OCI-LY1 (cell line): ENCODE results near the gene FGF2.

Experiments used
- H2AFZ ChIP-seq: fragments of 200-600 bp; sonication (generic), shearing (Covaris generic); 2 replicates; pipeline ENCODE4 v1.6.0; 2014; ENCODE audit warnings: antibody characterized with exemption, mild to moderate bottlenecking, low read length
- H3F3A ChIP-seq: fragments of 200-600 bp; sonication (generic), shearing (Covaris generic); 2 replicates; pipeline ENCODE4 v1.6.0; 2014; ENCODE audit warnings: mild to moderate bottlenecking, antibody characterized with exemption, low read length, moderate library complexity; ENCODE audit not compliant: insufficient read depth
- H3K27ac ChIP-seq: fragments of 200-600 bp; sonication (generic); 2 replicates; pipeline ENCODE4 v1.5.1; 2014; ENCODE audit warnings: low read length, mixed run types, mild to moderate bottlenecking, low read depth; ENCODE audit not compliant: poor library complexity, severe bottlenecking
- H3K27me3 ChIP-seq: fragments of 200-600 bp; sonication (generic); 2 replicates; pipeline ENCODE4 v1.6.0; 2014; ENCODE audit warnings: antibody characterized with exemption, mild to moderate bottlenecking, low read length, moderate library complexity; ENCODE audit not compliant: insufficient read depth
- H3K36me3 ChIP-seq: fragments of 200-600 bp; sonication (generic); 2 replicates; pipeline ENCODE4 v1.6.1; 2014; ENCODE audit warnings: mild to moderate bottlenecking, antibody characterized with exemption, low read length, moderate library complexity, mixed read lengths; ENCODE audit not compliant: insufficient read depth
- H3K4me1 ChIP-seq: fragments of 200-600 bp; sonication (generic); 2 replicates; pipeline ENCODE4 v1.5.1; 2014; ENCODE audit warnings: mild to moderate bottlenecking, low read length, moderate library complexity; ENCODE audit not compliant: insufficient read depth, severe bottlenecking
- H3K4me2 ChIP-seq: fragments of 200-600 bp; sonication (generic), shearing (Covaris generic); 2 replicates; pipeline ENCODE4 v1.6.1; 2014; ENCODE audit warnings: low read length
- H3K4me3 ChIP-seq: fragments of 200-600 bp; sonication (generic); 2 replicates; pipeline ENCODE4 v1.5.1; 2014; ENCODE audit warnings: low read length, low read depth, mild to moderate bottlenecking, mixed read lengths; ENCODE audit not compliant: poor library complexity, severe bottlenecking
- H3K79me2 ChIP-seq: fragments of 200-600 bp; shearing (Covaris generic); 2 replicates; pipeline ENCODE4 v1.6.1; 2016; ENCODE audit warnings: mixed run types, low read length, mixed read lengths; ENCODE audit not compliant: insufficient read depth
- H3K9ac ChIP-seq: fragments of 200-600 bp; sonication (generic), shearing (Covaris generic); 2 replicates; pipeline ENCODE4 v1.6.1; 2014; ENCODE audit warnings: mild to moderate bottlenecking, low read length, mixed read lengths
- H3K9me2 ChIP-seq: fragments of 200-600 bp; sonication (generic), shearing (Covaris generic); 2 replicates; pipeline ENCODE4 v1.6.1; 2014; ENCODE audit warnings: low read depth, mild to moderate bottlenecking, low read length, mixed read lengths
- H3K9me3 ChIP-seq: fragments of 200-600 bp; shearing (Covaris generic); 2 replicates; pipeline ENCODE4 v1.6.1; 2014; ENCODE audit warnings: low read length, mixed read lengths
- H4K20me1 ChIP-seq: fragments of 200-600 bp; sonication (generic), shearing (Covaris generic); 2 replicates; pipeline ENCODE4 v1.6.0; 2016; ENCODE audit warnings: mild to moderate bottlenecking, low read length; ENCODE audit not compliant: insufficient read depth
- CTCF ChIP-seq: fragments of 200-600 bp; sonication (generic), shearing (Covaris generic); IDR thresholded peaks from 2 replicates; pipeline ENCODE4 v1.5.1; 2017; ENCODE audit warnings: mild to moderate bottlenecking, antibody characterized with exemption, low read length, moderate library complexity, mixed read lengths
- EZH2 ChIP-seq: fragments of 200-600 bp; sonication (generic), shearing (Covaris generic); IDR thresholded peaks from 2 replicates; pipeline ENCODE4 v1.8.0; 2017; ENCODE audit warnings: borderline replicate concordance, mixed run types, mild to moderate bottlenecking, antibody characterized with exemption, low read length, moderate library complexity, mixed read lengths

Gene FGF2

GRCh38 chr4:122914292-122914904 lies 87.8 kb downstream of the FGF2 start:
- no peak overlapping the region for H3K4me3 ChIP-seq
- no peaks in the 10 kb centered on the region for H3K79me2 ChIP-seq
- peak; percentile 38; the same call in 1 of the 2 replicates for TF ChIP-seq CTCF
- TF ChIP-seq EZH2: no peak
- no peak overlapping the region for H2AFZ ChIP-seq
- no peak overlapping the region for H3K27ac ChIP-seq
- H3K4me1 ChIP-seq: no peaks in the 10 kb centered on the region
- H3F3A ChIP-seq: no peaks in the 10 kb centered on the region
- H3K4me2 ChIP-seq: no peak overlapping the region
- H3K9ac ChIP-seq: no peak overlapping the region
- H3K36me3 ChIP-seq: no peaks in the 10 kb centered on the region
- no peaks in the 10 kb centered on the region for H3K9me2 ChIP-seq
- no peaks in the 10 kb centered on the region for H4K20me1 ChIP-seq
- no peaks in the 10 kb centered on the region for H3K9me3 ChIP-seq
- H3K27me3 ChIP-seq: no peaks in the 10 kb centered on the region

- Histone ChIP-seq H3K27me3 (no peaks in the 10 kb centered on the region), H3K9me2 (no peaks in the 10 kb centered on the region), H3K9ac (no peak overlapping the region), H3K4me1 (no peaks in the 10 kb centered on the region), H3K36me3 (no peaks in the 10 kb centered on the region), H3K9me3 (no peaks in the 10 kb centered on the region), H2AFZ (no peak overlapping the region), H4K20me1 (no peaks in the 10 kb centered on the region), H3K27ac (no peak overlapping the region), H3K4me3 (no peak overlapping the region), H3K4me2 (no peak overlapping the region), H3K79me2 (no peaks in the 10 kb centered on the region), H3F3A (no peaks in the 10 kb centered on the region)
- TF ChIP-seq EZH2 (no peak), CTCF (no peak)
Measured at GRCh38 chr4:122914938-122915337, 88.3 kb downstream of the FGF2 start.

GRCh38 chr4:122917731-122918130 lies 91.1 kb downstream of the FGF2 start:
- no peak overlapping the region for H2AFZ ChIP-seq
- H3K4me3 ChIP-seq: no peak overlapping the region
- TF ChIP-seq EZH2: no peak
- TF ChIP-seq CTCF: no peak
- H3F3A ChIP-seq: no peaks in the 10 kb centered on the region
- H3K36me3 ChIP-seq: no peaks in the 10 kb centered on the region
- no peaks in the 10 kb centered on the region for H4K20me1 ChIP-seq
- no peak overlapping the region for H3K27ac ChIP-seq
- H3K4me2 ChIP-seq: no peak overlapping the region
- H3K79me2 ChIP-seq: no peaks in the 10 kb centered on the region
- H3K9ac ChIP-seq: no peak overlapping the region
- no peaks in the 10 kb centered on the region for H3K9me3 ChIP-seq
- H3K4me1 ChIP-seq: peaks cover 6% of the 10 kb centered on the region
- no peaks in the 10 kb centered on the region for H3K27me3 ChIP-seq
- H3K9me2 ChIP-seq: no peaks in the 10 kb centered on the region
